ELR (cell line): ENCODE data around the gene SLCO1B1.
A peak's percentile ranks its signal among the peaks of the same experiment; 100 is the strongest.
"Not testable (repeated sequence)": the region's sequence is repeated elsewhere in the genome, so short reads cannot be mapped to it uniquely, and the experiment has no call there.

Source experiments
- DNase-seq: peaks from one replicate; pipeline ENCODE4 v3.0.0-alpha.2; 2015; ENCODE audit warnings: low read depth

Gene SLCO1B1, protein sequence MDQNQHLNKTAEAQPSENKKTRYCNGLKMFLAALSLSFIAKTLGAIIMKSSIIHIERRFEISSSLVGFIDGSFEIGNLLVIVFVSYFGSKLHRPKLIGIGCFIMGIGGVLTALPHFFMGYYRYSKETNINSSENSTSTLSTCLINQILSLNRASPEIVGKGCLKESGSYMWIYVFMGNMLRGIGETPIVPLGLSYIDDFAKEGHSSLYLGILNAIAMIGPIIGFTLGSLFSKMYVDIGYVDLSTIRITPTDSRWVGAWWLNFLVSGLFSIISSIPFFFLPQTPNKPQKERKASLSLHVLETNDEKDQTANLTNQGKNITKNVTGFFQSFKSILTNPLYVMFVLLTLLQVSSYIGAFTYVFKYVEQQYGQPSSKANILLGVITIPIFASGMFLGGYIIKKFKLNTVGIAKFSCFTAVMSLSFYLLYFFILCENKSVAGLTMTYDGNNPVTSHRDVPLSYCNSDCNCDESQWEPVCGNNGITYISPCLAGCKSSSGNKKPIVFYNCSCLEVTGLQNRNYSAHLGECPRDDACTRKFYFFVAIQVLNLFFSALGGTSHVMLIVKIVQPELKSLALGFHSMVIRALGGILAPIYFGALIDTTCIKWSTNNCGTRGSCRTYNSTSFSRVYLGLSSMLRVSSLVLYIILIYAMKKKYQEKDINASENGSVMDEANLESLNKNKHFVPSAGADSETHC

DNA sequence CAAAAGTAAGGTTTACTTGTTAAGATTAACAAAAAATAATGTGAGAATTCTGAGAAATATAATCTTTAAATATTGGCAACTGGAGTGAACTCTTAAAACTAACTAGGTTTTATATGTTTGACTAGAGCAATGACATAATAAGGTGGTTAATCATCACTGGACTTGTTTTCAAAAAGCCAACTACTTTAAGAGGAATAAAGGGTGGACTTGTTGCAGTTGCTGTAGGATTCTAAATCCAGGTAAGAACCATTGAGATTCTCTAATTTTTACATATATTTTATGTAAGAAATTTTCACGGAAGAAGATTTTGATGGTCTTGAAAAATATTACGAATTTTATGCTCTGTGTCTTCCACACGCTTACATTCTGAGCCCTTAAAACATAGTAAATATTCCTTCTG lies at the start of gene SLCO1B1:
SLCO1B1 (plus strand) TSS at position 197 of the 400 bp plus-strand sequence. CDS start 10,381 bp downstream, outside the sequence.
- no peak for DNase-seq

DNA sequence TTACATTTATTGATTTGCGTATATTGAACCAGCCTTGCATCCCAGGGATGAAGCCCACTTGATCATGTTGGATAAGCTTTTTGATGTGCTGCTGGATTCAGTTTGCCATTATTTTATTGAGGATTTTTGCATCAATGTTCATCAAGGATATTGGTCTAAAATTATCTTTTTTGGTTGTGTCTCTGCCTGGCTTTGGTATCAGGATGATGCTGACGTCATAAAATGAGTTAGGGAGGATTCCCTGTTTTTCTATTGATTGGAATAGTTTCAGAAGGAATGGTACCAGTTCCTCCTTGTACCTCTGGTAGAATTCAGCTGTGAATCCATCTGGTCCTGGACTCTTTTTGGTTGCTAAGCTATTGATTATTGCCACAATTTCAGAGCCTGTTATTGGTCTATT lies 46.2 kb upstream of the SLCO1B1 start:
- not testable (repeated sequence) for DNase-seq

DNA sequence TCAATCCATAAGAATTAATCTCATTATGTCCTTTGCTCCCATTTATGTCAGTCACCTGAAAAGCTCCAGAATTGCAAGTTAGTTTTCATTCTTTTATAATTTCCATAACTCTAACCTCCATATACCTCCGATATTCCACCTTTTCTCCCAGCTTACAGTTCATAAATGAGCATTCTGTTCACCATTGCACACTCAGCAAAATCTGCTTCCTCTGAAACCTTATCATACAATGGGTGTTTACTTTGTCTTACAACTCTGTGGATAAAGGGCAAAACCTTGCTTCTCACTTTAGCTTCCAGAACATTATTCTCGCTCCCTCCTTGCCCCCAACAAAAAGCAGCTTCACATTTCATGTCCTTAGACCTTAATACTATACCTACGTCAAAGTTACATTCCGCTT lies 19.3 kb upstream of the SLCO1B1 start:
- DNase-seq = no peak

DNA sequence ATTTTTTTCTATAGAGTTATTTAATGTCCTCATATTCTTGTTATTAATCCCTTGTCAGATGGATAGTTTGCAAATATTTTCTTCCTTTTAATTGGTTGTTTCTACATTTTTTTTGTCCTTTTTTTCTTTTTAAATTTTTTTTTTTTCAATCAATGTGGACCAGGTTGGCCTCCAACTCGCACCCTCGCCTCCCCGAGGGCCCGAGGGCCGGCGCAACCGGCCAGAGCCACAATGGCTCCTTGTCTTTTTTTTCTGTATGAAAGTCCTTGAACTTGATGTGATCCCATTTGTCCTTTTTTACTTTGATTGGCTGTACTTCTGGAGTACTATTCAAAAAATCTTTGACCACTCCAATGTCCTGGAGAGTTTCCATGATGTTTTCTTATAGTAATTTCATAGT lies 17.7 kb upstream of the SLCO1B1 start:
- DNase-seq = no peak

DNA sequence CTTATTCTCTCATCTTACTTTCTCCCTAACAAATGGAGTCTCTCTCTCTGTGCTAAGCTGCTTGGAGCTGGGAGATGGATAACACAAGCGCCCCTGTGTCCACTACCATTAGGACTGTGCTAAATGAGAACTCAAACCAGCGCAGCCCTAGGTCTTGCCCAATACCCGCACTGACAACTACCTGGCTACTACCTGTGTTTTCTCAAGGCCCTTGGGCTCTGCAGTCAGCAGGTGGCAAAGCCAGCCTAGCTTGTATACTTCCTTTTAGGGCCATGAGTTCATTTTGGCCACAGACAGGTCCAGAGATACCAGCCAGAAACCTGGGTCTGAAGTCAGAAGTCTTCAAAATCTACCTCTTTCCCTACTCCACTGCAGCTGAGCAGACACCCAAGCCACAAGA lies 13.0 kb upstream of the SLCO1B1 start:
- DNase-seq = no peak

DNA sequence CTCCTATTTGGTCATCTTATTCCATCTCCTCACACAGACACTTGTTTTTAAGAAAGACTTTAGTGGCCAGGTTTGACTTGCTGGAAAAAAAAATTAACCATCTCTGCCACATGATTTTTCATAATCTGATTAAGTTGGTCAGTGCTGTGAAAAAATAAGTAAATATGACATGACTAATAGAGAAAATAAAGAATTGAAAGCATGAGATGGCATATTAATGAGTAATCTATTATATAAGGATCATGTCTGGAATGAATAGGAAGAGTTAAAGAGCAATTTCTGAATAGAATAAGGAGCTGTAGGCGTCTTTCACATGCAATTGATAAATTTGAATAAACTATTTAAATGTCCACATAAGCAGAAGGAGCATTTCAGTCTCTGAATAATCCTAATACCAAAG lies 12.2 kb upstream of the SLCO1B1 start:
- DNase-seq = no peak

DNA sequence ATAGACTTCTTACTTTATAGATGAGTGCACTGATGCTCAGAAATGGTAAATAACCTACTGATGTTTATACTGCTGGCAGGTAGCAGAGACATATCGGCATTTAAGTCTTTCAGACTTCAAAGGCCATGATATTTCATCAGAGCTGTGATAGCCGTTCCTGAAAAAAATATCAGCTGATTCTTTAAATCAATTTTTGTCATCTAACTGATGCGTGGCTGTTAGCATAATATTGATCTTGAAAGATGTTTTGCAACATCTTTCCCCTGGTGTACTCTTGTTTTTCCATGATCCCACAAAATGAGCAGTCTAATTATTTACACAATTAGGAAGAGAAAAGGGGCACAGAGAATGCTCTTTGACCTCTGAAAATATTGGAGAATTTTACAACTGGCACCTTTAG lies 1.6 kb upstream of the SLCO1B1 start:
- DNase-seq = no peak

DNA sequence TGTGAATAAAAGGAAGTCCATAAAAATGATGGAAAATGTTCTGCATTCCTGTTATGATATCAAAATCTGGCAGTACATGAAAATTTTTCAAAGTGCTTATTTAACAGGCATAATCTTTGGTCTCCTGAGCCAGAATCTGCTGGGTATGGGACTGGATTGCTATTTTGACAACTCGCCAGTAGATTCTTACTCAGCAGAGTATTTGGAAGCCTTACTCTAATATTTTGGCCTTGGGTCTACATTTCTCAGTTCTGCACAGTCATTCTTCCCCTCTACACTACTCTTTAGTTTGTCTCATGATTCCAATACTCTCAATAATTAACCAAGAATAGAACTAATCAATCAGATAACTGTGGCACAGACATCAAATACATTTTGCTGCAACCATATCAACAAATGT lies 1.1 kb upstream of the SLCO1B1 start:
- no peak for DNase-seq

DNA sequence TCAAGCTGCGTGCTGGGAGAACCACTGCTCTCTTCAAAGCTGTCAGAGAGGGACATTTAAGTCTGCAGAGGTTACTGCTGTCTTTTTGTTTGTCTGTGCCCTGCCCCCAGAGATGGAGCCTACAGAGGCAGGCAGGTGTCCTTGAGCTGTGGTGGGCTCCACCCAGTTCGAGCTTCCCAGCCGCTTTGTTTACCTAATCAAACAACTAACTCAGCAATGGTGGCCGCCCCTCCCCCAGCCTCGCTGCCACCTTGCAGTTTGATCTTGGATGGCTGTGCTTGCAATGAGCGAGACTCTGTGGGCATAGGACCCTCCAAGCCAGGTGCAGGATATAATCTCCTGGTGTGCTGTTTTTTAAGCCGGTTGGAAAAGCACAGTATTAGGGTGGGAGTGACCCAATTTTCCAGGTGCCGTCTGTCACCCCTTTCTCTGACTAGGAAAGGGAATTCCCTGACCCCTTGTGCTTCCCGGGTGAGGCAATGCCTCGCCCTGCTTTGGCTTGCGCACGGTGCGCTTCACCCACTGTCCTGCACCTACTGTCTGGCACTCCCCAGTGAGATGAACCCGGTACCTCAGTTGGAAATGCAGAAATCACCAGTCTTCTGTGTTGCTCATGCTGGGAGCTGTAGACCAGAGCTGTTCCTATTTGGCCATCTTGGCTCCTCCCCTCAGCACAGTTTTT lies 6.5 kb downstream of the SLCO1B1 start:
- DNase-seq = not testable (repeated sequence)

DNA sequence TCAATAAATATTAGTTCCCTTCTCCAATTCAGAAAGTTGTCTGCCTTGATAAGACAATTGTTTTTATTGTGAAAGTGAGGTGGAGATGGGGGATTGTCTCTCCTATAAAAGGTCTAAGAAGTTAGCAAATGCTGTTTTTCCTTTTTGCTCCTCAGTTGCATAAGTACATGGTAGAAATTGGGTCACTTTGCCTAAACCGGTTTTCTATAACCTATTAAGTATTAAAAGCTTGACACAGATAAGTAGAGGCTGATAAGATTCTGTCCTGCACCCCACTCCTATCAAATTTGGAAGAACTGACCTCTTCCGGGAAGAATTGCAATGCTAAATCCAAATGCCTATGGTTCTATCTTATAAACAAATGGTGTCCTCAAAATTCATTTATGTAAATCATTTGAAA lies 7.0 kb downstream of the SLCO1B1 start:
- no peak for DNase-seq

DNA sequence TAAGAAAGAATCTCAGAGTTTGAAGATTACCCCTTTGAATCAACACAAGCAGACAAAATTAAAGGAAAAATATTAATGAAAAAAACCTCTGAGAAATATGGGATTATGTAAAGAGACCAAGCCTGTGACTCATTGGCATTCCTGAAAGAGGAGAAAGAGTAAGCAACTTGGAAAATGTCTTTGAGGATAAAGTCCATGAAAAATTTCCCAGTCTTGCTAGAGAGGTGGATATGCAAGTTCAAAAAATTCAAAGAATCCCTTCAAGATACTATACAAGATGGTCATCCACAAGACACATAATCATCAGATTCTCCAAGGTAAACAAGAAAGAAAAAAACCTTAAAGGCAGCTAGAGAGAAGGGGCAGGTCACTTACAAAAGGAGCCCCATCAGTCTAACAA lies 13.3 kb downstream of the SLCO1B1 start:
- DNase-seq = peak; percentile 19

DNA sequence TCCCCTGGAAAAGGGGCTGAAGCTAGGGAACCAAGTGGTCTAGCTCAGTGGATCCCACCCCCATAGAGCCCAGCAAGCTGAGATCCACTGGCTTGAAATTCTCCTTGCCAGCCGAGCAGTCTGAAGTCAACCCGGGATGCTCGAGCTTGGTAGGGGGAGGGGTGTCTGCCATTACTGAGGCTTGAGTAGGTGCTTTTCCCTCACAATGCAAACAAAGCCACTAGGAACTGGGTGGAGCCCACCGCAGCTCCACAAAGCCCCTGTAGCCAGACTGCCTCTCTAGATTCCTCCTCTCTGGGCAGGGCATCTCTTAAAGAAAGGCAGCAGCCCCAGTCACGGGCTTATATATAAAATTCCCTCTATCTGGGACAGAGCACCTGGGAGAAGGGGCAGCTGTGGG lies 18.9 kb downstream of the SLCO1B1 start:
- DNase-seq = not testable (repeated sequence)

DNA sequence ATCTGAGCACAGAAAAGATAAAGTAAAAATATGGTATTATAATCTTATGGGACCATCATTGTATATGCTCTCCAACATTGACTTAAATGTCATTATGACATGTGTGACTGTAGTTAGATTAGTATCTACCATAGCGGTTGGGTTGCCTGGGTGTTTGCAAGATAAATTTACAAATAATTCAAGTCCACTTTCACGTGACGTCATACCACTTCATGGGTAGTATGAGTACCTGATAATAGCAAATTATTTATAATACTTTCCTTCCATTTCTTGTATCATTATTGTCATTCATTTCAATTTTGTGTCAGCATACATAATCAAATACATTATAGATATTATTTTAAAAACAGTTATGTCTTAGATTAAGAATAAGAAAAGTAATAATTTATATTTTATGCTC lies 20.2 kb downstream of the SLCO1B1 start:
- DNase-seq = no peak

DNA sequence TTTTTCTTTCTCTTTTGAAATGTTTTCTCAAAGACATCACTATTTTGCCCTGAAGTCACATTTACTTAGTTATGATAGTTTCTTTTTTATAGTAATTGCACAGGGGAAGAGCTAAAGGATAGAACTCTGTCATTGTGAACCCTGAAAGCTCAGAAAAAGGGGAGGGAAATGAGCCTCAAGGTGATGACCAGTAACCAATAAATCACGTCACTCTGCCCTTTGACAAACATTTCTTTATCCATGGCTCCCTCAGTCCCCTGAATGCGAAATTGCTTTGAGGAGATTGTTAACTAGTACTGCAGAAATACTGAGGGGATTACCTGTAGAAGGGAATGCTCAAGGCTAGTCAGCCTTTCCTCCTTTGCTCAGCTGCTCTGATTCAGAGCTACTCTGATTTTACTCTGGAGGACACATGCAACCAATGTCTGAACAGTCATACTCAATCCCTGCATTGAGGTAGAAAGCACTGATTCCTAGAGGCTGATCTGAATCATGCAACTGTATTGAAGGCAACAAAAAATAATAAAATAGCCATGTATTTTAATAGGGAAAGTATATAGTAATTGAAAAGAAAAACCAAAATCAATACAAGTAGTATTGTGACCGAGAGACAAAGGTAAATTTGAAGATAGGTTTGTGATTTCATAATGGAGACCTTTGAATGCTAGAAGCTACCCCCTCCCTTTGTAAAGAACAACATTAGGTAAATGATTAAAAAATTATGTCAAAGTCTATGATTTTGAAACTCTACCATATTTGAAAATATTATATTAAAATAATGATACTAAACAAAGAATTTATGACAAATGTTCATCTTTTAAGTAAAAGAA lies 24.7 kb downstream of the SLCO1B1 start:
- peak; percentile 42 for DNase-seq

DNA sequence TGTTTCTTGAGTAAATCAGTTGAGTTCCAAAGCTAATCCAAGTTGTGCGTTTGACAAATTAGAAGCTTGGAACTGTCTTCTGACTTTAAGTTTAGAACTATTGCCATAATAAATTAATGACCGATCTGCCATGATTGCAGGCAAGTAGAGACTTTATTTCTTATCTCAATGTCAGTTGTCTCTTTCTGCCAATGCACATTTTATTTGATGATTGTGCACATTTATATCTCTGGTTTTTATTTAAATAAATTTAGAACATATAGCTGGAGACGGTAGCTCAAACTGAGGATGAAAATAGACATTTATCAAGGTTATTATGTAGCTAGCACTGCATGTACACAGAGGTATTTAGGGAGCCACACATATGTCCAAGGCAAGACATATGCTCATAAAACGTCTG lies 34.1 kb downstream of the SLCO1B1 start:
- no peak for DNase-seq

DNA sequence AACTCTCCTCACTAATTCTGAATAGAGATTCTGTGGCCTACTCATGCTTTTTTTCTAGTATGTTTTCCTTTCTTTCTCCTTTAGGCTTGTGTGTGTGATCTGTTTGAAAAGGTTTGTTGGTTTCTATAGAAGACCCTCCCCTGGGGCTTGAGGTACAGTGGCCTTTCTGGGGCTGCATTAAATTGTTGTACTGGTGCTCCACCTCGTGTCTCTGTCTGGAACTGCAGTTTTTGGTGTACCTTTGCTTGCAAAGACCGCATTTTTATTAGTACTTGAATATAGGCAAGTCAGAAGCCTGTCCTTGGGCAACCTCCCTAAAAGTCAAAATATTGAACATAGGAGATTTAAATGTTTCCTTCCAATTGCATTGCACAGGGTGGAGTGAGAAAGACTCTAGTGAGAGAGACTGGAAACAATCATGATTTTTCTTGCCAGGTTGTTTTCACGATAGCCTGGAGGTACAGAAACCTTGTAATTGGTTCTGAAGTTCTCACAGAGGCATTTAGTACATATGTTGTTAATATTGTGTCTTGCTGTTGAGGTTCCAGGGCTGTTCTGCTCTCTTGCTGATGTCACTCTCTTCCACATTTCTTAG lies 39.0 kb downstream of the SLCO1B1 start:
- peak; percentile 54 for DNase-seq

DNA sequence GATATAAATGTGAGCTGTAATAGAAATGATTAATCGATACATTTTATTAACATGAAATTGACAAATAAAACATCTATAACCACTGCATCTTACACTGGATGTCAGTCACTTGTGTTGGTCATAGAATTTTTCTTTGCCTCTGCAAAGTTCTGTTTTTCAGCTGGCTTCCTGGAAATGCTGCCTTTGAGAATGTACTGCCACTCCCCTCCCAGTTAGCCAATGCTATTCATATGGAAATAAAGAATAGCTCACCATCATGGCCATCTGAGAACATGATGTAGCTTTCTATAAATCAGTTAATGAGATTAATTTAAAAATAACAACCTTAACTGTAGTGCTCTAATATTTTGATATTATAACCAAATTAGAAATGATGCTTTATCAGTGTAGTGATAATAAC lies 41.1 kb downstream of the SLCO1B1 start:
- no peak for DNase-seq

DNA sequence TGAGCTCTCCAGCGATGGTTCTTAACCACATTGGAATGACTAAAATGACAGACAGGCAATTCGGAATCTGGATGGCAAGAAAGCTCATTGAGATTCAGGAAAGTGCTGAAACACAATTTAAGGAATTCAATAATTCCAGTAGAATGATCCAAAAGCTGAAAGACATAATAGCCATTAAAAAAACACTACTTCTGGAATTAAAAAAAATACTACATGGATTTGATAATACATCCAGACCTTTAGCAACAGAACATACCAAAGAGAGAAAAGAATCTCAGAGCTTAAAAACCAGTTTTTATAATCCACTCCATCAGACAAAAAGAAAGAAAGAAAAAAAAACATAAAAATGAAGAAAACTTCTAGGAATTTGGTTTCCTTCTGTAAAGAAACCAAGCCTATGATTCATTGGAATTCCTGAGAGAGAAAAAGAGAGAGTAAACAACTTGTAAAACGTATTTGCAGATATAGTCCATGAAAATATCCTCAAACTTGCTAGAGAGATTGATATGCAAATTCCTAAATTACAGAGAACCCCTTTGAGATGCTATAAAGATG lies 52.8 kb downstream of the SLCO1B1 start:
- DNase-seq = peak; percentile 23

DNA sequence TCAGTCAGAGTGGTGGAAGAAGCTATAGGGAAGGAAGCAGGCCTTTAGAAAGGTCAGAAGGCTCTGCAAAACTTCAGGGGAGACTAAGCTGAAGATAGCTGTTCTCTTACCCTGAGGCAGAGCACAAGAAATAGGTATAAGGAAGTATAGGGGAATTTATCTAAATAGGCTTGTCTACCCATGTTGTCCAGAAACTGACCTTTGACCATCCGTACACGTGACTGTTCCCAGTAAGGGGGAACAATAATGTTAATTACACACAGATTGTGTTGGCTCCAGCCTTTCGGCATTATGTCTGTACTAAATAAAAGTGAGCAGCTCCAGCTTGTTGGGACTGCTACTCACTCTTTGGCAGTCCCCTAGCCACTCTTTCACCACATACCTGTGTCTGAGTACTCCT lies 59.0 kb downstream of the SLCO1B1 start:
- no peak for DNase-seq

DNA sequence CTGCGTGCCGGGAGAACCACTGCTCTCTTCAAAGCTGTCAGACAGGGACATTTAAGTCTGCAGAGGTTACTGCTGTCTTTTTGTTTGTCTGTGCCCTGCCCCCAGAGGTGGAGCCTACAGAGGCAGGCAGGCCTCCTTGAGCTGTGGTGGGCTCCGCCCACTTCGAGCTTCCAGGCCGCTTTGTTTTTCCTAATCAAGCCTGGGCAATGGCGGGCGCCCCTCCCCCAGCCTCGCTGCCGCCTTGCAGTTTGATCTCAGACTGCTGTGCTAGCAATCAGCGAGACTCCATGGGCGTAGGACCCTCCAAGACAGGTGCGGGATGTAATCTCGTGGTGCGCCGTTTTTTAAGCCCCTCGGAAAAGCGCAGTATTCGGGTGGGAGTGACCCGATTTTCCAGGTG lies 83.4 kb downstream of the SLCO1B1 start:
- not testable (repeated sequence) for DNase-seq

DNA sequence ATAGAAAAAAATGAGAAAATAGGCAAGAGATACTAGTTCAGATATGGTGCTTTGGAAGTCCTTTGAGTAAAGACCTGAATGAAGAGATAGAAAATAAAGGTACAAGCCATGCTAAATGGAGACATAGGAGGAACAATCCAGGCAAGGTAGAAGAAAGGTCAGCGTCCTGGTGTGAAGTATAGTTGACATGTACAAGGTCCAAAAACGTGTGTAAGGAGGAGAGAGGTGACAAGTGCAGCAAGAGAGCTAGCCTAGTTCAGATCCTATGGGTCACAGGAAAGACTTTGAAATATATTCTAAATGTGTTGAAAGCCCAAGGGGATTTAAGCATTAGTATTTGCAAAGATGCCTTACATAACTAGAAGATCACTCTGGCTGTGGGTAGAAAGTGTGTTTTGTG lies 88.2 kb downstream of the SLCO1B1 start:
- no peak for DNase-seq
